ENCODE data around the gene GNAS.

- TF ChIP-seq CTCF (IDR thresholded peaks at IDR 0.05): no peak
- peak in 1 of 2 donors; percentile 88 for TF ChIP-seq POLR2A (IDR thresholded peaks at IDR 0.05)
These were observed 30.8 kb downstream of the GNAS start for GRCh38 chr20:58883241-58883691.

Measured in thyroid gland (tissue), 4 donors.